Measurements from ENCODE around the gene CPT1C.

- TF ChIP-seq EZH2 (IDR thresholded peaks at IDR 0.05; ENCODE audit: low read length) (no peak), CTCF (optimal IDR thresholded peaks at IDR 0.05 in 1 of 3, IDR thresholded peaks at IDR 0.05 in 1 of 3, conservative IDR thresholded peaks at IDR 0.05 in 1 of 3; ENCODE audit: extremely low read depth in 1 of 3, insufficient read depth in 2 of 3, low read length in 3 of 3) (no peak)
Observed at GRCh38 chr19:49684983-49685553, 5.8 kb upstream of the CPT1C start.

Measured in keratinocyte (primary cell).